ENCODE data around the gene UBALD2. TPM values are rescaled to one million over a fixed set of nuclear protein-coding genes. Genes with fewer than 3 reads are reported as not detected.

Gene UBALD2
- total and polyA plus RNA-seq, 2 of the 8 experiments (the other 6 are each of a cell fraction or from before 2014, with no cell fraction given), result 17.8 to 22.6 TPM

DNA sequence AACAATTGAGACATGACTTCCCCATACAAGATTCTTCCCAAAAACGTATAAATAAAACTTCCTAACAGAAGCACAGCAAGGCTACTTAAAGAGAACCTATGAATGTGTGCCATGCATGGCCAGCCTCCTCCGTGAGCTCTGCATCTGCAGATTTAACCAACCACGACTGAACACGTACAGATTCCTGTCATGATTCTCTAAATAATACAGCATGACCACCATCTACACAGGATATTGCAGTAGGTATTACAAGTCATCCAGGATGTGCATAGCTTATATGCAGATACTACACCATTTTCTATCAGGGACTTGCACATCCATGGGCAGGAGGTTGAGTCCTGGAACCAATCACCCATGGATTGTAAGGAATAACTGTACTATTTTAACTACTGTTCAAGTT lies 44.3 kb downstream of the UBALD2 start:
- no peak overlapping the region for H3K27ac ChIP-seq (ENCODE audit: low read depth, low read length)
- H3K27me3 ChIP-seq (replicated peaks in 1 of 4; ENCODE audit: control insufficient read depth in 3 of 4, extremely low read depth in 1 of 4, insufficient read depth in 3 of 4, low read length in 3 of 4), result no peaks in the 10 kb centered on the region
- H3K18ac ChIP-seq (ENCODE audit: extremely low read depth, low read length), result no peak overlapping the region
- no peak overlapping the region for H2BK12ac ChIP-seq (ENCODE audit: low read depth, low read length)
- H3K23ac ChIP-seq (ENCODE audit: insufficient read length), result no peak overlapping the region
- 0 out of 2 replicates have a peak, but pooled peaks cover under 1% of the 10 kb centered on the region for H3K79me1 ChIP-seq (ENCODE audit: low read depth, low read length)
- FAIRE-seq (no peak), DNase-seq (ENCODE audit: low read depth in 1 of 2, low spot score in 2 of 2) (no peak)
- H3K23me2 ChIP-seq (ENCODE audit: low read depth, low read length), result no peaks in the 10 kb centered on the region
- H4K5ac ChIP-seq (ENCODE audit: insufficient read length, low read depth, low read length), result no peak overlapping the region
- no peak overlapping the region for H4K8ac ChIP-seq (ENCODE audit: extremely low read depth, insufficient read depth, low read length)
- no peak overlapping the region for H2BK20ac ChIP-seq (ENCODE audit: low read length)
- H2BK5ac ChIP-seq (ENCODE audit: low read depth, low read length), result no peak overlapping the region
- H2BK120ac ChIP-seq (replicated peaks; ENCODE audit: low read depth, low read length), result no peak overlapping the region
- H2AFZ ChIP-seq (ENCODE audit: low read length), result no peak overlapping the region
- ChIA-PET CTCF (ENCODE audit: partially characterized antibody) (interaction anchor here (1.0 to 11.5 kb wide), 6 partner anchors 10 to 293 kb away, joined by 3 to 161 read pairs (median 5); no protein-coding TSS in a partner anchor), POLR2A (ENCODE audit: partially characterized antibody) (interaction anchor here (0.6 kb wide), 1 partner anchor 35 kb away, joined by 3 read pairs; no protein-coding TSS in a partner anchor)
- no peaks in the 10 kb centered on the region for H3K4me1 ChIP-seq (replicated peaks in 1 of 4; ENCODE audit: control insufficient read depth in 3 of 4, insufficient read depth in 4 of 4, low read length in 3 of 4)
- H4K20me1 ChIP-seq (replicated peaks in 1 of 2; ENCODE audit: control insufficient read depth in 1 of 2, insufficient read depth in 2 of 2, low read length in 2 of 2), result peaks cover 1 to 2% of the 10 kb centered on the region in 2 experiments
- TF ChIP-seq EZH2 (IDR thresholded peaks at IDR 0.05; ENCODE audit: low read depth, low read length, severe bottlenecking) (no peak), ZNF274 (IDR thresholded peaks at IDR 0.05; ENCODE audit: borderline replicate concordance, extremely low read depth, low read length) (no peak), BRCA1 (IDR thresholded peaks at IDR 0.05; ENCODE audit: low read depth, low read length) (no peak)
- H3K4me3 ChIP-seq (ENCODE audit: extremely low read depth in 1 of 4, insufficient read depth in 2 of 4, low read depth in 3 of 4, low read length in 4 of 4), result no peak overlapping the region
- peaks cover 0 to 28% (median 15%) of the 10 kb centered on the region in 4 experiments; a peak in 7 of 8 replicates for H3K36me3 ChIP-seq (ENCODE audit: control insufficient read depth in 2 of 4, insufficient read depth in 4 of 4, low read length in 3 of 4)
- no peak overlapping the region for H3K14ac ChIP-seq (ENCODE audit: insufficient read length)
- H2AK5ac ChIP-seq (ENCODE audit: low read depth, low read length), result no peak overlapping the region
- no peak overlapping the region for H2BK15ac ChIP-seq (ENCODE audit: low read length)
- H3K56ac ChIP-seq (replicated peaks; ENCODE audit: insufficient read length, low read depth, low read length), result no peak overlapping the region
- no peak overlapping the region for H4K91ac ChIP-seq (replicated peaks; ENCODE audit: insufficient read length, low read length)
- no peaks in the 10 kb centered on the region for H3K79me2 ChIP-seq (ENCODE audit: control insufficient read depth in 1 of 2, insufficient read depth in 2 of 2, low read length in 2 of 2)
- no peak overlapping the region for H3K4me2 ChIP-seq (ENCODE audit: insufficient read depth in 1 of 2, low read depth in 2 of 2, low read length in 2 of 2)
- WGBS, 2 experiments (ENCODE audit: extremely low coverage in 1 of 2, insufficient coverage in 1 of 2, insufficient read length in 1 of 2, insufficient replicate concordance in 2 of 2, low coverage in 1 of 2, low lambda C conversion rate in 2 of 2, missing lambda C conversion rate in 1 of 2), result 83% methylated on average over 4 of the region's 4 CpGs; no CpG with 5 or more reads in 1 of the 2 experiments
- H3K4ac ChIP-seq (replicated peaks; ENCODE audit: insufficient read length, low read depth, low read length), result no peak overlapping the region
- H3K9ac ChIP-seq (replicated peaks in 1 of 4; ENCODE audit: extremely low read depth in 1 of 4, low read depth in 3 of 4, low read length in 3 of 4), result no peak overlapping the region
- H3K9me3 ChIP-seq (ENCODE audit: insufficient read depth in 2 of 2, low read depth in 1 of 2, low read length in 1 of 2), result no peaks in the 10 kb centered on the region

Data from H1 (cell line).